Umbilical cord (tissue), 2 donors: ENCODE data around the gene PRAMEF33. TPM values are rescaled to one million over a fixed set of nuclear protein-coding genes. Genes with fewer than 3 reads are reported as not detected.
A peak's percentile ranks its signal among the peaks of the same experiment; 100 is the strongest.
"Not testable (repeated sequence)": the region's sequence is repeated elsewhere in the genome, so short reads cannot be mapped to it uniquely, and the experiment has no call there.

Experiments used
- DNase-seq: peaks from one replicate; pipeline ENCODE4 v3.0.0-alpha.2; 2015; ENCODE audit warnings: low spot score
- total RNA-seq: library from RNA; depleted of rRNA; stranded (reverse); fragments of >200 nt; gene quantifications from one replicate; pipeline ENCODE4 v1.2.3, GENCODE V29; 2014; ENCODE audit warnings: low replicate concordance; ENCODE audit not compliant: insufficient read depth

The PRAMEF33 gene, protein sequence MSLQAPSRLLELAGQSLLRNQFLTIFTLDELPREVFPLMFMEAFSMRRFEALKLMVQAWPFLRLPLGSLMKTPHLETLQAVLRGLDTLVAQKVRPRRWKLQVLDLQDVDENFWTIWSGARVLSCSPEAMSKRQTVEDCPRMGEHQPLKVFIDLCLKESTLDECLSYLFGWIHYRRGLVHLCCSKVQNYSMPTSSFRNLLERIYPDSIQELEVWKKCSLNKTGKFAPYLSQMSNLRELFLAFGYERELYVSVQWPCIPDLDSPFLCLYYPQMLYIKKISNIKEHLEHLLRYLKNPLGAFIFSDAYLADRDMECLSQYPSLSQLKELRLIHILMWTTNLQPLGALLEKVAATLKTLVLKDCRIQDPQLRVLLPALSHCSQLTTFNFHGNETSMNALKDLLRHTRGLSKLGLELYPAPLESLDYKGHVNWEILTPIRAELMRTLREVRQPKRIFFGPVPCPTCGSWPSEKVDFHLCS
- total RNA-seq: not detected

GRCh38 chr1:13303239-13303638 is at the start of gene PRAMEF33:
Gene PRAMEF33, plus strand, starts transcription at chr1:13303539. Its CDS starts 2,416 bp downstream, at chr1:13305955.
- not testable (repeated sequence) for DNase-seq

DNA sequence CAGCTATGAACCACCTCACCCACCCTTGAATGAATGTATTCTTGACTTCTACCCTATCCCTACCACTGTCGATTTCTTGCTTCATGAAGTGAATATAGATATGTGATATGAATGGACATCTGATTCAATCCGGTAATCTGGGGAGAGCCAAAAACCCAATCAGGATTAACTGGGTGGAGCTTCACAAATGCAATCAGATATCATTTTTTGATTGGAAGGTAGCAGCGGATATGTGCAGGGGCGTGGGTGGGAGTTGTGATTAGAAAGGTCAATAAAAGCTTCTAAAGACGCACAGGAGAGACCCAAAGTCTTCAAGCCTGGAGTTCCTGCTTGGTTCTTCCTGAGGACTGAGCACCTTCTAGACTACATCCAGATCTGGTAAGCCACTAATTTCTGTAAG is 49.4 kb upstream of the PRAMEF33 start, which contains the start of gene PRAMEF5:
TSS of gene PRAMEF5 (plus strand) at position 301 of the 400 bp plus-strand sequence. CDS start 5,071 bp downstream, outside the sequence.
- not testable (repeated sequence) for DNase-seq

DNA sequence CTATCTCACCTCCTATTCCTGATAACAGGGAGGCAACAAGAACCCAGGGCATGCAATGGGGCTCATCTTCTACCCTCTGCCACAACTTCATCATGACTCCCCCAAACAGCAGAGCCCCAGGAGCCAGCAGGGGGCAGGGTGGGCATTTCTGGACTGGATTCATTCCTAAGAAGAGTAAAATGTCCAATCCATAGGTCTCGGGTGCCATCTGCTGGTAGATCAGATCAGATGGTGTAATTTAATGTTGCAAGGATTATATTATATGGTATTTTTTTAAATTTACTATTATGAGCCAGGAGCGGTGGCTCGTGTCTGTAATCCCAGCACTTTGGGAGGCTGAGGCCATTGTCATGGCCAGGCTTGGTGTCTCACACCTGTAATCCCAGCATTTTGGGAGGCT is 38.2 kb upstream of the PRAMEF33 start:
- not testable (repeated sequence) for DNase-seq

DNA sequence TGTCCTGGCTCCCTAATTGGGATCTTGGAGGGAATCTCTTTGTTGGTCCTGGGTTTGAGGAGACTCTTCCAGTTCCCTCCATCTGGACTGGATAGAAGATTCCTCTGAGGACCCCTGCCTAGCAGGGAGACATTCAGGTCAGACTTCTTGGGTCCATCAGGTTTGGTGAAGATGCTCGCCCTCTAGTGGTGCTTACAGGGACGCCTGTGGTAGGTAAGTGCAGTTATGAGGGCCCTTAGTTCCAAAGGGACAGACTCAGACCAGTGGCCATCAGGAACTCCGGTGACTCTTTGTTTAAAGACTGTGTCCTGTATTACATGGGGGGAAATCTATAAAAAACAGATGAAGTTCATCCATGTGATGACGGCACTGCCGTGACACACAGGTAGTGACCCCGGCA is 26.3 kb upstream of the PRAMEF33 start:
- DNase-seq: not testable (repeated sequence)

DNA sequence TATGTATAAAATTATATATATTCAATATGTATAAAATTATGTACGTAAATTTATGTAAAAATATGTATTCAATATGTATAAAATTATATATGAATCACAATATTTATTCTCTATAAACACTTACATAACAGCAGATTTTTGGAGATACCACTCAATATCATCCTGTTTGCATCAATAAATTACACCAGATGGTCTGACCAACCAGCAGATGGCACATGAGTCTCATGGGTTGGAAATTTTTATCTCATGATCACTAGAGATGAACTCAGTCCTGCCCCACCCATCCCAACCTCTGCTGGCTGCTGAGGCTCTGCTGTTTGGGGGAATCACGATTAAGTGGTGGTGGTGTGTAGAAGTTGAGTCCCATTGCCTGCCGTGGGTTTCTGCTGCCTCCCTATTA is 23.7 kb upstream of the PRAMEF33 start:
- DNase-seq: not testable (repeated sequence)

DNA sequence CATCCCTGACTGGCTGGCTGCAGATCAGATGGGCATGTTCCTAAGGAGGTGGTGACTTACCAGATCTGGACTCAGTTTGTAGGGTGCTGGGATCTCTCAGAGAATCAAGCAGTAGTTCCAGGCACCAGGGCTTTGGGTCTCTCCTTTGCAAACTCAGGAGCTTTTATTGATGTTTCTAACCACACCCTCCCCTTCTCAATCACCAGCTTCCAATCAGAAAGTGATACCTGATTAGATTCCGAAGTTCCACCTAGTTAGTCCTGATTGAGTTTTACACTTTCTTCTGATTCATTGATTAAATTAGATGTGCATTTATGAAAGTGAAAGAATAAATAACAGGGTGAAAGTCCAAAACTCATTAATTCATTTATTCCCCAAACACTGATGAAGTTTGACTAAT is 18.3 kb upstream of the PRAMEF33 start, which contains the start of gene PRAMEF8:
TSS of gene PRAMEF8 (minus strand) at position 101 of the 400 bp plus-strand sequence. CDS start 1,046 bp downstream, outside the sequence.
- DNase-seq: not testable (repeated sequence)

- DNase-seq: not testable (repeated sequence)
Observed at GRCh38 chr1:13289030-13289429, 14.3 kb upstream of the PRAMEF33 start.

DNA sequence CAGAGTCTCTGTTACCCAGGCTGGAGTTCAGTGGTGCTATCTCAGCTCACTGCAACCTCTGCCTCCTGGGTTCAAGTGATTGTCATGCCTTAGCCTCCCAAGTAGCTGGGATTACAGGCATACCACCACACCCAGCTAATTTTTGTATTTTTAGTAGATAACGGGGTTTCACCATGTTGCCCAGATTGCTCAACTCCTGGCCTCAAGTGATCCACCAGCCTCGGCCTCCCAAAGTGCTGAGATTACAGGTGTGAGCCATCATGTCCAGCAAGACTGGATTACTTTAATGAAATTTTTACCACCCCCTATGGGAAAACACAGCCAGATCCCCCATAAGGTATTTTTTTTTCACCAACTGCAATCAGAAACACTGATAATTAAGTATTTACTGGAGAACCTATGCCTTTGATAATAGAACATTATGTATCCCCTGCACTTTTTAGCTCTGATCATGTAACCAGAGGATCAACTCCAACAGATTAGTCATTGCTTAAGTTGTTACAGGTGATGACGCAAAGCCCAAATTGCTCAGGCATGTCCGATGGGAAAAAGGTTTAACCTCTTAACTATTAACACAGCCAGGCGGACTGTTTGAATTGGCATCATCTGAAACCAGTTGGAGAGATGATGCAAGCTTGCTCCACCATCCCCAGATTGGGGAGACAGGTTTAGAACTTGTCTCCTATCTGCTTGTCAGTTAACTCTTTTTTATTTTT is 6.0 kb upstream of the PRAMEF33 start:
- DNase-seq: not testable (repeated sequence)

DNA sequence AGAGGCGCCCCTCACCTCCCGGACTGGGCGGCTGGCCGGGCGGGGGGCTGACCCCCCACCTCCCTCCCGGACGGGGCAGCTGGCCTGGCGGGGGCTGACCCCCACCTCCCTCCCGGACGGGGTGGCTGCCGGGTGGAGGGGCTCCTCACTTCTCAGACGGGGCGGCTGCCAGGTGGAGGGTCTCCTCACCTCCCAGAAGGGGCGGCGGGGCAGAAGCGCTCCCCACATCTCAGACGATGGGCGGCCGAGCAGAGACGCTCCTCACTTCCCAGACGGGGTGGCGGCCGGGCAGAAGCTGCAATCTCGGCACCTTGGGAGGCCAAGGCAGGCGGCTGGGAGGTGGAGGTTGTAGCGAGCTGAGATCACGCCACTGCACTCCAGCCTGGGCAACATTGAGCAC is 4.6 kb upstream of the PRAMEF33 start:
- DNase-seq: not testable (repeated sequence)

- not testable (repeated sequence) for DNase-seq
Observed at GRCh38 chr1:13302197-13302596, 1.1 kb upstream of the PRAMEF33 start.

DNA sequence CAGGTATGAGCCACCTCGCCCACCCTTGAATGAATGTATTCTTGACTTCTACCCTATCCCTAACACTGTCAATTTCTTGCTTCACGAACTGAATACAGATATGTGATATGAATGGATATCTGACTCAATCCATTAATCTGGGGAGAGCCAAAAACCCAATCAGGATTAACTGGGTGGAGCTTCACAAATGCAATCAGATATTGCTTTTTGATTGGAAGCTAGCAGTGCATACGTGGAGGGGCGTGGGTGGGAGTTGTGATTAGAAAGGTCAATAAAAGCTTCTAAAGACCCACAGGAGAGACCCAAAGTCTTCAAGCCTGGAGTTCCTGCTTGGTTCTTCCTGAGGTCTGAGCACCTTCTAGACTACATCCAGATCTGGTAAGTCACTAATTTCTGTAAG is 11.9 kb downstream of the PRAMEF33 start, which contains the start of gene PRAMEF15:
TSS of gene PRAMEF15 (plus strand) at position 301 of the 400 bp plus-strand sequence. CDS start 2,827 bp downstream, outside the sequence.
- DNase-seq: not testable (repeated sequence)

DNA sequence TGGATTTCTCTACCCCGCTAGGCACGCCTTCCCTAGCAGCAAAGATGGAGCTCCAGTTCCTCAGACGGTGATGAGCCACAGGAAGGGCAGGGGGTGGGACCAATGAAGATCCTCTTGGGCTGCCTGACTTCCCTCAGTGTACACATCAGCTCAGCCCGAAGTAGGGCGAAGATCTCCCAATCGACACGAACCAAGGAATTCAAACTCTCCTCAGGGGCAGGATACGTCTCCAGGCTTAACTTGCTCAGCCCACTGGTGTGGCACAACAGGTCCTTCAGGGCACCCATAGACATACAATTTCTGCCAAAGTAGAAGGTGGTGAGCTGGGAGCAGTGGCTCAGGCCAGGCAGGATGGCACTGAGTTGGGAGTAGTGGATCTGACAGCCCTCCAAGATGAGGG is 39.2 kb downstream of the PRAMEF33 start:
- not testable (repeated sequence) for DNase-seq

GRCh38 chr1:13347034-13347433 is 43.7 kb downstream of the PRAMEF33 start, which contains the start of gene PRAMEF14:
Gene PRAMEF14, minus strand, starts transcription at chr1:13347134. Its CDS starts 1,820 bp downstream, at chr1:13345314.
- DNase-seq: not testable (repeated sequence)

- DNase-seq: not testable (repeated sequence)
Observed at GRCh38 chr1:13353476-13353875, 50.1 kb downstream of the PRAMEF33 start.

GRCh38 chr1:13354475-13354874 is 51.1 kb downstream of the PRAMEF33 start:
- DNase-seq: not testable (repeated sequence)

DNA sequence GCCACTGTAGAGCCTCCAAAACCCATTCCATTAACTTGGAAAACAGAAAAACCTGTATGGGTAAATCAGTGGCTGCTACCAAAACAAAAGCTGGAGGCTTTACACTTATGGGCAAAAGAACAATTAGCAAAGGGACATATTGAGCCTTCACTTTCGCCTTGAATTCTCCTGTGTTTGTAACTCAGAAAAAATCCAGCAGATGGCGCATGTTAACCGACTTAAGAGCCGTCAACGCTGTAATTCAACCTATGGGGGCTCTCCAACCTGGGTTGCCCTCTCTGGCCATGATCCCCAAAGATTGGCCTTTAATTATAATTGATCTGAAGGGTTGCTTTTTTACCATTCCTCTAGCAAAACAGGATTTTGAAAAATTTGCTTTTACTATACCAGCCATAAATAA is 53.4 kb downstream of the PRAMEF33 start:
- peak; percentile 33 for DNase-seq

Other genes with a start within 250 kb of the PRAMEF33 start
- gene PRAMEF27, start 247.0 kb upstream of the PRAMEF33 start, total RNA-seq: not detected
- 2.9 TPM for gene HNRNPCL3, start 242.8 kb upstream of the PRAMEF33 start, total RNA-seq
- not detected for gene PRAMEF25, start 232.8 kb upstream of the PRAMEF33 start, total RNA-seq
- 2.2 TPM for gene HNRNPCL2, start 186.7 kb upstream of the PRAMEF33 start, total RNA-seq
- not detected for gene PRAMEF26, start 147.5 kb upstream of the PRAMEF33 start, total RNA-seq
- not detected for gene HNRNPCL4, start 137.9 kb upstream of the PRAMEF33 start, total RNA-seq
- not detected for gene PRAMEF9, start 131.7 kb upstream of the PRAMEF33 start, total RNA-seq
- not detected for gene PRAMEF13, start 102.1 kb upstream of the PRAMEF33 start, total RNA-seq
- 1.4 TPM for gene PRAMEF18, start 77.4 kb upstream of the PRAMEF33 start, total RNA-seq
- gene PRAMEF5, start 49.3 kb upstream of the PRAMEF33 start, total RNA-seq: not detected
- gene PRAMEF8, start 18.4 kb upstream of the PRAMEF33 start, total RNA-seq: 0.48 TPM
- 0.48 TPM for gene PRAMEF15, start 12.0 kb downstream of the PRAMEF33 start, total RNA-seq
- gene PRAMEF14, start 43.6 kb downstream of the PRAMEF33 start, total RNA-seq: not detected
- gene PRAMEF19, start 68.4 kb downstream of the PRAMEF33 start, total RNA-seq: not detected
- 1.9 TPM for gene PRAMEF17, start 86.1 kb downstream of the PRAMEF33 start, total RNA-seq
- not detected for gene PRAMEF20, start 106.9 kb downstream of the PRAMEF33 start, total RNA-seq
- gene LRRC38, start 210.5 kb downstream of the PRAMEF33 start, total RNA-seq: not detected